Ectodermal cell (in vitro differentiated cells): ENCODE measurements around the gene BOD1L1. TPM values are rescaled to one million over a fixed set of nuclear protein-coding genes. Genes with fewer than 3 reads are reported as not detected.

ENCODE experiments used
- H3K27ac ChIP-seq: 2 replicates; pipeline ENCODE4 v1.7.0; 2013; ENCODE audit warnings: mild to moderate bottlenecking, low read depth, low read length; ENCODE audit not compliant: insufficient read depth, poor library complexity, severe bottlenecking
- H3K27me3 ChIP-seq: 2 replicates; pipeline ENCODE4 v1.7.0; 2013; ENCODE audit warnings: mild to moderate bottlenecking, low read length; ENCODE audit not compliant: insufficient read depth, control insufficient read depth, poor library complexity, severe bottlenecking
- H3K36me3 ChIP-seq: one replicate; pipeline ENCODE4 v1.7.0; 2013; ENCODE audit warnings: low read length; ENCODE audit not compliant: control insufficient read depth, insufficient read depth
- H3K4me1 ChIP-seq: one replicate; pipeline ENCODE4 v1.7.0; 2013; ENCODE audit warnings: low read length; ENCODE audit not compliant: control insufficient read depth, insufficient read depth
- H3K4me3 ChIP-seq: 2 replicates; pipeline ENCODE4 v1.7.0; 2013; ENCODE audit warnings: low read depth, low read length, control low read depth; ENCODE audit not compliant: insufficient read depth
- H3K9me3 ChIP-seq: 2 replicates; pipeline ENCODE4 v1.7.0; 2013; ENCODE audit warnings: mild to moderate bottlenecking, low read length, moderate library complexity; ENCODE audit not compliant: control insufficient read depth
- WGBS, 2 experiments: methylation state at CpG; one replicate each; pipeline ENCODE4 v1.1.7; 2013; ENCODE audit warnings: missing lambda C conversion rate in 2 of 2; 5-methylcytosine and 5-hydroxymethylcytosine counted together
- polyA plus RNA-seq, 4 experiments: library from polyadenylated mRNA; stranded (reverse); fragments of 50-300 nt; gene quantifications; one replicate each; pipeline ENCODE4 v1.2.3, GENCODE V29; 2013

The BOD1L1 gene
- 30.1 TPM for polyA plus RNA-seq (2013, experiment 1 of 4)
- 38.3 TPM for polyA plus RNA-seq (2013, experiment 2 of 4)
- polyA plus RNA-seq (2013, experiment 3 of 4): 25.4 TPM
- 33.2 TPM for polyA plus RNA-seq (2013, experiment 4 of 4)

DNA sequence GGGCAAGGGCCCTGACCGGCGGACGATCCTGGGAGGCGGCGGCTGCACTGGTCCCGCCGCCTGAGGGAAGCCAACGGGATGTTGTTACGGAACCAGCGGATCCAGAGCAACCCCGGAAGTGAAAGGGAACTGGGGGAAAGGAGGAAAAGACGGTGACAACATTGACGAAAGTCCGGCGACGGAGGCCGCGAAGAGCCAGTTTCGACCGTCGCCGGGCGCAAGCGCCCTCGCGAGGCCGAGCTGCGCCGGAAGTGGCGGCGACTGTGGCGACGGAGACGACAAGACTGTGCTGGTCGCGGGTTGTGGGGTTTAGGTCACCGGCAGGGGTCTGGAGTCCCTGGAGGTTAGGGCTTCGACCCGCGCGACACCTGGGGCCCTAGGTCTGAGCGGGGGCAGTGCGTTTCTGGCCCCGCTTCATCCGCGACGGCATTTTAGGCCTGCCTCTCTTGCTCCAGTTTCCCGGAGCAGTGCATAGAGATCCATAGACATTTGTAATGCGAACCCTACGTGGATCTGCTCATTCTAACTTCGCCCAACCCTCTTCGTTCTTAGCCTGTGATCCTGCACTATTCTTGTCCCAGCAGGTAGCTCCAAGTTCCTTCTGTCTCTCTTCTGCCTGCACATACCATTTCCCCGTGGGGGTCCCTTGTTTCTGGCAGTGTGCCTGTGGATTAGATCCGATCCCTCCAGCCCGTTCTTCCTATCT lies at the start of gene BOD1L1:
BOD1L1 (minus strand) TSS at position 120 of the 706 bp plus-strand sequence. CDS start 138 bp downstream, outside the sequence.
- Histone ChIP-seq H3K27ac (peak within 1 kb of the TSS; percentile 41), H3K36me3 (no peaks in the 10 kb centered on the region), H3K4me3 (peak within 1 kb of the TSS; percentile 96), H3K9me3 (no peaks in the 10 kb centered on the region), H3K4me1 (peaks cover 13% of the 10 kb centered on the region), H3K27me3 (no peaks in the 10 kb centered on the region)
- 0% methylated on average over 54 to 55 of the region's 55 CpGs for WGBS, 2 experiments

GRCh38 chr4:13674971-13675370 lies 47.4 kb upstream of the BOD1L1 start:
- Histone ChIP-seq H3K36me3 (no peaks in the 10 kb centered on the region), H3K4me3 (no peak overlapping the region), H3K4me1 (no peaks in the 10 kb centered on the region), H3K27me3 (no peaks in the 10 kb centered on the region), H3K9me3 (no peaks in the 10 kb centered on the region), H3K27ac (no peak overlapping the region)
- WGBS, 2 experiments: 100% methylated on average over 1 of the region's 1 CpG; no CpG with 5 or more reads in 1 of the 2 experiments

GRCh38 chr4:13673167-13673566 lies 45.6 kb upstream of the BOD1L1 start:
- no peak overlapping the region for H3K27ac ChIP-seq
- no peaks in the 10 kb centered on the region for H3K4me1 ChIP-seq
- H3K4me3 ChIP-seq: no peak overlapping the region
- no peaks in the 10 kb centered on the region for H3K36me3 ChIP-seq
- no peaks in the 10 kb centered on the region for H3K27me3 ChIP-seq
- no peaks in the 10 kb centered on the region for H3K9me3 ChIP-seq

GRCh38 chr4:13670456-13671160 lies 43.1 kb upstream of the BOD1L1 start:
- Histone ChIP-seq H3K27me3 (no peaks in the 10 kb centered on the region), H3K9me3 (no peaks in the 10 kb centered on the region), H3K27ac (no peak overlapping the region), H3K36me3 (no peaks in the 10 kb centered on the region), H3K4me1 (no peaks in the 10 kb centered on the region), H3K4me3 (no peak overlapping the region)
- 94 to 95% methylated on average over 3 of the region's 4 CpGs for WGBS, 2 experiments

DNA sequence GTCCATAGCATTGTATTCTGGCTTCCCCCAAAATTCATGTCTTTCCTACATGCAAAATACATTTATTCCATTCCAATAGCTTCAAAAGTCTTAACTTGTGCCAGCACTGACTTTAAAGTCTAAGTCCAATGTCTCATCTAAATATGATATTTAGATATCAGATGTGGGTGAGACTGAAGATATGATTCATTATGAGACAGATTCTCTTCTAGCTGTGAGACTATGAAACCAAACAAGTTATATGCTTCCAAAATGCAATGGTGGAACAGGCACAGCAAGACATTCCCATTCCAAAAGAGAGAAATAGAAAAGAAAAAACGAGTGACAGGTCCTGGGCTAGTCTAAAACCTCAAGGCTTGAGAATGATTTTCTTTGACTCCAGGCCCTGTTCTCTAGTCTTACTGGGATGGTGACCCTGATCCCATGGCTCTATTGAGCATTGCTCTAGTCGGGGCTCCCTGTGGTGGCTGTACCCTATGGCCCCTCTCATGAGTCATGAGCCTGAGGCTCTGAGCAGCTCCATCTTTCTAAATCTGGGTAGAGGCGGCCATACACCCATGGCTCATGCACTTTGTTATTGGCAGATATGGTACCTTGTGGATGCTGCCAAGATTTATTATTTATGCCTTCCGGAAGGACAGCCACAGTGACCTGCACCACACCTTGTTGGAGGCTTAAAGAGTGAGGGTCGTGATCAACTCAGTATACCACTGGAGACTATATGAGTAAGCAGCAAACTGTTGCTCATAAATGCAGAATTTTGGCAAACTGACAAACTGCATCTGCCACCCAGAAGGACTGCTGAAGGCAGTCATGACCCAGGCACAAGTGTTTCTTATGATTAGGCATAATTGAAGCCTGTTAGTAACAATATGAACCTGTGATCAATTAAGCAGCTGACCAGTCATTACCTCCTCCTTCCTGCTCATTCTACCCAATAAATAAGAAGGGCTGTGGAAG lies 38.5 kb upstream of the BOD1L1 start:
- H3K4me1 ChIP-seq: no peaks in the 10 kb centered on the region
- no peak overlapping the region for H3K4me3 ChIP-seq
- no peaks in the 10 kb centered on the region for H3K9me3 ChIP-seq
- WGBS, 2 experiments: 71 to 74% methylated on average over 5 of the region's 5 CpGs
- H3K27me3 ChIP-seq: no peaks in the 10 kb centered on the region
- H3K36me3 ChIP-seq: no peaks in the 10 kb centered on the region
- H3K27ac ChIP-seq: no peak overlapping the region

GRCh38 chr4:13659341-13660070 lies 32.0 kb upstream of the BOD1L1 start:
- Histone ChIP-seq H3K36me3 (no peaks in the 10 kb centered on the region), H3K4me3 (no peak overlapping the region), H3K4me1 (no peaks in the 10 kb centered on the region), H3K9me3 (no peaks in the 10 kb centered on the region), H3K27ac (no peak overlapping the region), H3K27me3 (no peaks in the 10 kb centered on the region)
- 93 to 96% methylated on average over 6 of the region's 6 CpGs for WGBS, 2 experiments

GRCh38 chr4:13656569-13657405 lies 29.3 kb upstream of the BOD1L1 start:
- no peak overlapping the region for H3K27ac ChIP-seq
- H3K4me1 ChIP-seq: no peaks in the 10 kb centered on the region
- H3K9me3 ChIP-seq: no peaks in the 10 kb centered on the region
- H3K4me3 ChIP-seq: no peak overlapping the region
- H3K36me3 ChIP-seq: no peaks in the 10 kb centered on the region
- 28 to 34% methylated on average over 11 to 13 of the region's 13 CpGs for WGBS, 2 experiments
- no peaks in the 10 kb centered on the region for H3K27me3 ChIP-seq

- WGBS, 2 experiments: 20 to 21% methylated on average over 31 of the region's 31 CpGs
- no peak overlapping the region for H3K27ac ChIP-seq
- H3K4me1 ChIP-seq: no peaks in the 10 kb centered on the region
- H3K36me3 ChIP-seq: no peaks in the 10 kb centered on the region
- H3K27me3 ChIP-seq: no peaks in the 10 kb centered on the region
- no peaks in the 10 kb centered on the region for H3K9me3 ChIP-seq
- H3K4me3 ChIP-seq: peak overlapping the region; percentile 50
These were observed 26.8 kb upstream of the BOD1L1 start for GRCh38 chr4:13654162-13654797.
